HG02870 (cell line): ENCODE measurements around the gene LRCH1.
"Not testable (repeated sequence)": the region's sequence is repeated elsewhere in the genome, so short reads cannot be mapped to it uniquely, and the experiment has no call there.

Experiments used
- ATAC-seq: cut with Tn5 transposase; IDR thresholded peaks from one replicate; pipeline ENCODE4 v1.9.1; 2021; ENCODE audit warnings: mild to moderate bottlenecking, moderate library complexity; ENCODE audit not compliant: unreplicated experiment

LRCH1 gene

GRCh38 chr13:46552889-46553520 is at the start of gene LRCH1:
LRCH1 (plus strand) TSS chr13:46553170; CDS start chr13:46553397, 227 bp downstream.
- peak; percentile 65 for ATAC-seq

GRCh38 chr13:46504036-46504435 is 48.9 kb upstream of the LRCH1 start:
- ATAC-seq: no peak

- no peak for ATAC-seq
These were observed 45.0 kb upstream of the LRCH1 start for GRCh38 chr13:46507981-46508380.

- ATAC-seq: no peak
These were observed 43.0 kb upstream of the LRCH1 start for GRCh38 chr13:46509981-46510380.

GRCh38 chr13:46515803-46516202 is 37.2 kb upstream of the LRCH1 start:
- ATAC-seq: no peak

GRCh38 chr13:46516599-46517338 is 36.2 kb upstream of the LRCH1 start:
- no peak for ATAC-seq

- ATAC-seq: not testable (repeated sequence)
These were observed 35.2 kb upstream of the LRCH1 start for GRCh38 chr13:46517748-46518147.

- no peak for ATAC-seq
These were observed 33.8 kb upstream of the LRCH1 start for GRCh38 chr13:46519182-46519581.

GRCh38 chr13:46520166-46520565 is 32.8 kb upstream of the LRCH1 start:
- no peak for ATAC-seq

- no peak for ATAC-seq
These were observed 31.5 kb upstream of the LRCH1 start for GRCh38 chr13:46521486-46521885.

- no peak for ATAC-seq
These were observed 30.8 kb upstream of the LRCH1 start for GRCh38 chr13:46521921-46522747.

GRCh38 chr13:46522748-46523030 is 30.3 kb upstream of the LRCH1 start:
- ATAC-seq: no peak

- ATAC-seq: no peak
These were observed 28.8 kb upstream of the LRCH1 start for GRCh38 chr13:46523972-46524752.

- no peak for ATAC-seq
These were observed 26.8 kb upstream of the LRCH1 start for GRCh38 chr13:46526100-46526735.

GRCh38 chr13:46526740-46527139 is 26.2 kb upstream of the LRCH1 start:
- ATAC-seq: no peak

GRCh38 chr13:46527237-46527636 is 25.7 kb upstream of the LRCH1 start:
- ATAC-seq: no peak

GRCh38 chr13:46529216-46529919 is 23.6 kb upstream of the LRCH1 start:
- peak; percentile 68 for ATAC-seq

GRCh38 chr13:46530084-46530935 is 22.7 kb upstream of the LRCH1 start:
- ATAC-seq: no peak

- no peak for ATAC-seq
These were observed 21.0 kb upstream of the LRCH1 start for GRCh38 chr13:46531953-46532352.
